Left colon (tissue), 2 donors: ENCODE measurements around the gene ZNF296. TPM values are rescaled to one million over a fixed set of nuclear protein-coding genes. Genes with fewer than 3 reads are reported as not detected.

Experiments used
- ATAC-seq: fragments of 200-7000 bp; cut with Tn5 transposase; one replicate; pipeline ENCODE4 v1.9.1; 2020; ENCODE audit warnings: mild to moderate bottlenecking, moderate library complexity
- DNase-seq, 2 donors: peaks; one replicate each; pipeline ENCODE4 v3.0.0-alpha.2; 2020
- intact Hi-C, 2 donors: fragments of 100-400 bp; cut with DNase I in 1 of 2; cut with micrococcal nuclease in 1 of 2; formaldehyde crosslinking; loops; one replicate each; pipeline versions ENCODE4 v1.11.2 to v1.14.0; 2022; cut with DNase I, micrococcal nuclease
- total RNA-seq, 2 donors: library from RNA; stranded (reverse); fragmentation: NEBNext Ultra II Directional; extraction: Animal tissue kit (Norgen Biotek cat#: 25700); gene quantifications; one replicate each; pipeline ENCODE4 v1.2.1, GENCODE V29; 2021
- donor health status: DM: no; HTN: no; CAD: no.
- donor health status: DM: yes; HTN: yes; CAD: no.

The ZNF296 gene
- total RNA-seq, 2 donors from 2014 or later: 4.0 to 6.1 TPM

- DNase-seq (peak; percentile 94 to 97), ATAC-seq (peak; percentile 78)
- intact Hi-C loops: loop anchor here in 1 of 2 donors (10.0 kb wide), 1 partner anchor 82 kb away; the partner anchor contains the start of genes BLOC1S3 and TRAPPC6A
Observed at GRCh38 chr19:45092747-45093678, 16.7 kb upstream of the ZNF296 start, which contains the start of gene PPP1R37. PPP1R37 (plus strand) TSS chr19:45093179; CDS start chr19:45093326, 147 bp downstream.

- intact Hi-C loops: loop anchor here in 1 of 2 donors (10.0 kb wide), 1 partner anchor 84 kb away; the partner anchor contains the start of genes BLOC1S3 and TRAPPC6A
- peak; percentile 97 to 99 for DNase-seq
- peak; percentile 78 for ATAC-seq
Observed at GRCh38 chr19:45091031-45091923, 15.0 kb upstream of the ZNF296 start.

GRCh38 chr19:45090606-45091005 is 14.3 kb upstream of the ZNF296 start:
- DNase-seq (no peak), ATAC-seq (peak; percentile 26)
- intact Hi-C loops: loop anchor here in 1 of 2 donors (10.0 kb wide), 1 partner anchor 84 kb away; the partner anchor contains the start of genes BLOC1S3 and TRAPPC6A

- ATAC-seq (no peak), DNase-seq (no peak)
- intact Hi-C loops: loop anchor here in 1 of 2 donors (10.0 kb wide), 1 partner anchor 85 kb away; the partner anchor contains the start of genes BLOC1S3 and TRAPPC6A
Observed at GRCh38 chr19:45090034-45090433, 13.8 kb upstream of the ZNF296 start.

GRCh38 chr19:45087531-45087930 is 11.3 kb upstream of the ZNF296 start:
- intact Hi-C loops: no loop called here
- no peak for DNase-seq
- no peak for ATAC-seq

- ATAC-seq (no peak), DNase-seq (no peak)
- intact Hi-C loops: no loop called here
Observed at GRCh38 chr19:45086480-45086879, 10.2 kb upstream of the ZNF296 start.

- ATAC-seq: no peak
- intact Hi-C loops: no loop called here
- no peak for DNase-seq
Observed at GRCh38 chr19:45082170-45082569, 5.9 kb upstream of the ZNF296 start.

- intact Hi-C loops: no loop called here
- ATAC-seq (peak; percentile 51), DNase-seq (peak; percentile 51 to 61)
Observed at GRCh38 chr19:45079911-45080370, 3.7 kb upstream of the ZNF296 start.

- intact Hi-C loops: no loop called here
- ATAC-seq (peak; percentile 51), DNase-seq (peak; percentile 64 to 81)
Observed at GRCh38 chr19:45079063-45079910, 3.0 kb upstream of the ZNF296 start, which contains the start of gene GEMIN7. GEMIN7 (plus strand) TSS chr19:45079260; CDS start chr19:45090115, 10,855 bp downstream.

- DNase-seq (no peak), ATAC-seq (no peak)
- intact Hi-C loops: no loop called here
Observed at GRCh38 chr19:45078390-45079062, 2.2 kb upstream of the ZNF296 start.

GRCh38 chr19:45076851-45077730 is 813 bp upstream of the ZNF296 start:
- ATAC-seq (peak; percentile 40), DNase-seq (peak; percentile 55 to 63)
- intact Hi-C loops: no loop called here

GRCh38 chr19:45075301-45076028 is 813 bp downstream of the ZNF296 start:
- peak; percentile 69 for ATAC-seq
- peak; percentile 89 to 95 for DNase-seq
- intact Hi-C loops: no loop called here

- DNase-seq (no peak), ATAC-seq (no peak)
- intact Hi-C loops: no loop called here
Observed at GRCh38 chr19:45074744-45075300, 1.5 kb downstream of the ZNF296 start.

- DNase-seq (no peak), ATAC-seq (no peak)
- intact Hi-C loops: no loop called here
Observed at GRCh38 chr19:45071969-45072790, 4.1 kb downstream of the ZNF296 start.

GRCh38 chr19:45071545-45071938 is 4.7 kb downstream of the ZNF296 start:
- ATAC-seq: no peak
- DNase-seq: no peak
- intact Hi-C loops: no loop called here
